ENCODE measurements around the gene KCNQ2. TPM values are rescaled to one million over a fixed set of nuclear protein-coding genes. Genes with fewer than 3 reads are reported as not detected.

Gene KCNQ2
- total and polyA plus RNA-seq, 2 experiments from 2014 or later: 68.5 to 92.4 TPM

GRCh38 chr20:63434599-63435378, 37.7 kb downstream of the KCNQ2 start:
- Histone ChIP-seq H3F3A (replicated peaks; ENCODE audit: low read depth) (peaks cover 28% of the 10 kb centered on the region; the same call in 1 of the 2 replicates), H3K4me1 (ENCODE audit: insufficient read depth) (peaks cover 4% of the 10 kb centered on the region; the same call in 1 of the 2 replicates), H3K4me2 (no peak overlapping the region), H3K9me2 (ENCODE audit: insufficient read depth) (no peaks in the 10 kb centered on the region), H3K79me2 (replicated peaks; ENCODE audit: insufficient read depth) (no peaks in the 10 kb centered on the region), H4K20me1 (replicated peaks; ENCODE audit: insufficient read depth) (no peaks in the 10 kb centered on the region), H3K27ac (ENCODE audit: low read depth) (peak overlapping the region; percentile 80), H2AFZ (no peak overlapping the region), H3K36me3 (ENCODE audit: insufficient read depth) (no peaks in the 10 kb centered on the region), H3K27me3 (ENCODE audit: insufficient read depth) (no peaks in the 10 kb centered on the region), H3K4me3 (no peak overlapping the region)
- peaks cover 22% of the 10 kb centered on the region for H3K27me3 Mint-ChIP-seq (ENCODE audit: insufficient read depth, low read depth, poor library complexity)
- DNase-seq (ENCODE audit: low spot score): peak; percentile 96
- TF ChIP-seq, protein P1, sequence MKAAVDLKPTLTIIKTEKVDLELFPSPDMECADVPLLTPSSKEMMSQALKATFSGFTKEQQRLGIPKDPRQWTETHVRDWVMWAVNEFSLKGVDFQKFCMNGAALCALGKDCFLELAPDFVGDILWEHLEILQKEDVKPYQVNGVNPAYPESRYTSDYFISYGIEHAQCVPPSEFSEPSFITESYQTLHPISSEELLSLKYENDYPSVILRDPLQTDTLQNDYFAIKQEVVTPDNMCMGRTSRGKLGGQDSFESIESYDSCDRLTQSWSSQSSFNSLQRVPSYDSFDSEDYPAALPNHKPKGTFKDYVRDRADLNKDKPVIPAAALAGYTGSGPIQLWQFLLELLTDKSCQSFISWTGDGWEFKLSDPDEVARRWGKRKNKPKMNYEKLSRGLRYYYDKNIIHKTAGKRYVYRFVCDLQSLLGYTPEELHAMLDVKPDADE (IDR thresholded peaks at IDR 0.05): peak; percentile 27; the same call in 1 of the 2 replicates
- TF ChIP-seq CTCF (conservative IDR thresholded peaks at IDR 0.05; ENCODE audit: low read depth in 2 of 2): peak; percentile 96 to 99
- TF ChIP-seq EZH2 (IDR thresholded peaks at IDR 0.05; ENCODE audit: low read depth, unreplicated experiment): no peak
- TF ChIP-seq CREB1 (CRISPR knock-in tag; IDR thresholded peaks at IDR 0.05; ENCODE audit: low read depth): peak; percentile 63
- peaks cover 10% of the 10 kb centered on the region for H3K36me3 Mint-ChIP-seq (ENCODE audit: low read depth)
- H3K27ac Mint-ChIP-seq: peak overlapping the region; percentile 92
- peaks cover 22% of the 10 kb centered on the region for H3K4me1 Mint-ChIP-seq
- peak; percentile 74 for ATAC-seq
- peak overlapping the region; percentile 31; the same call in 2 of the 3 replicates for H3K4me3 Mint-ChIP-seq
- peaks cover 6% of the 10 kb centered on the region for H3K9me3 Mint-ChIP-seq

DNA sequence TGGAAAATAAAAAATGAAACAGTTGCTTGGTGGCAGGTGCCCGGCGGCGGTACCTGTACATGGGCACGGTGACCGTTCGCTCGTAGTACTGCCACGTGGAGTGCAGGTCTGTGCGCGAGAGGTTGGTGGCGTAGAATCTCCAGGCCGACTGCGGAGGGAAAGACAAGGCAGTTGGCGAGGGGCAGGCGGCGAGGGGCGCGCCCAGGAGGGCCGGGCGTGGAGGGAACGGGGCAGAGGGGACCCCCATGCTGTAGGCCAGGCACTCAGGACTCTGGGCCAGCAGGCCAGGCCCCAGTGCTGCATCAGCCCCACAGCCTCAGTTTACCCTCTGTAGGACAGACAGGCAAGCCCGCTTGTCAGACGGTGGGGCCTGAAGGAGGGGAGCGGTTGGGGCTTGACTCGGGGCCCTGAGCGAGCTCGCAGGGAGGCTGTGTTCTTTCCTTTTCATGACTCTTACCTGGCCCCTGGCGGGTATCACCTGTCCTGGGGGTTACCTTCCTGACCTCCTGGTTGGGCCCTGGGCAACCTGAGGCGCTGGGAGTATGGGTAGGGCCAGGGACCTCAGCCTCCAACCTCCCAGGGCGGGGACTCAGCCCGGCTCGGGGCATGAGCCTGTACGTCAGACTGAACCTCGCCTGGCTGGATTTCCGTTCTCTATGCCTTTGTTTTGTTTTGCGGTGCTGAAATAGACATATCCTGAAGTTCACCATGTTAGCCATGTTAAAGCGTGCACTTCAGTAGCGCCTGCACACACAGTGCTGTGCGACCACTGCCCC, 38.5 kb downstream of the KCNQ2 start:
- Histone ChIP-seq H3K36me3 (ENCODE audit: insufficient read depth) (no peaks in the 10 kb centered on the region), H3K79me2 (replicated peaks; ENCODE audit: insufficient read depth) (no peaks in the 10 kb centered on the region), H3K27ac (ENCODE audit: low read depth) (peak overlapping the region; percentile 87), H3K4me3 (no peak overlapping the region), H3F3A (replicated peaks; ENCODE audit: low read depth) (peaks cover 28% of the 10 kb centered on the region; the same call in 1 of the 2 replicates), H3K4me2 (no peak overlapping the region), H3K27me3 (ENCODE audit: insufficient read depth) (no peaks in the 10 kb centered on the region), H2AFZ (no peak overlapping the region), H3K4me1 (ENCODE audit: insufficient read depth) (peaks cover 4% of the 10 kb centered on the region; the same call in 1 of the 2 replicates), H3K9me2 (ENCODE audit: insufficient read depth) (no peaks in the 10 kb centered on the region), H4K20me1 (replicated peaks; ENCODE audit: insufficient read depth) (no peaks in the 10 kb centered on the region)
- peaks cover 24% of the 10 kb centered on the region for H3K27me3 Mint-ChIP-seq (ENCODE audit: insufficient read depth, low read depth, poor library complexity)
- H3K9me3 Mint-ChIP-seq: peaks cover 6% of the 10 kb centered on the region
- peaks cover 10% of the 10 kb centered on the region for H3K36me3 Mint-ChIP-seq (ENCODE audit: low read depth)
- peaks cover 22% of the 10 kb centered on the region for H3K4me1 Mint-ChIP-seq
- DNase-seq (ENCODE audit: low spot score) (no peak), ATAC-seq (no peak)
- peak overlapping the region; percentile 87 for H3K27ac Mint-ChIP-seq
- peak overlapping the region; percentile 21; the same call in 1 of the 3 replicates for H3K4me3 Mint-ChIP-seq
- TF ChIP-seq JUNB (IDR thresholded peaks at IDR 0.05; ENCODE audit: unreplicated experiment) (no peak), EZH2 (IDR thresholded peaks at IDR 0.05; ENCODE audit: low read depth, unreplicated experiment) (no peak), STAT1 (IDR thresholded peaks at IDR 0.05; ENCODE audit: unreplicated experiment) (no peak), EZH2phosphoT487 (IDR thresholded peaks at IDR 0.05; ENCODE audit: unreplicated experiment) (no peak), ZNF331 (CRISPR knock-in tag; IDR thresholded peaks at IDR 0.05; ENCODE audit: low read depth) (no peak), NANOG (IDR thresholded peaks at IDR 0.05; ENCODE audit: borderline replicate concordance) (no peak), POLR2AphosphoS5 (IDR thresholded peaks at IDR 0.05; ENCODE audit: low read depth) (no peak), CTCF (conservative IDR thresholded peaks at IDR 0.05; ENCODE audit: low read depth in 2 of 2) (no peak), REST (IDR thresholded peaks at IDR 0.05; ENCODE audit: unreplicated experiment) (no peak)
- TF ChIP-seq, protein P1 (IDR thresholded peaks at IDR 0.05): no peak

Data from GM23338 (cell line).